Nephron progenitor cell (in vitro differentiated cells): Measurements from ENCODE around the gene GMDS.

Experiments used
- DNase-seq: peaks from one replicate; pipeline ENCODE4 v3.0.0; 2021
- H3K27ac Mint-ChIP-seq: 2 replicates; pipeline ENCODE4 v1.8.0; 2021; ENCODE audit warnings: mild to moderate bottlenecking, moderate library complexity, mixed read lengths
- H3K27me3 Mint-ChIP-seq: 2 replicates; pipeline ENCODE4 v1.8.0; 2021; ENCODE audit warnings: mild to moderate bottlenecking, low read depth, mixed read lengths; ENCODE audit not compliant: poor library complexity
- H3K36me3 Mint-ChIP-seq: 2 replicates; pipeline ENCODE4 v1.8.0; 2021; ENCODE audit warnings: low read depth, mixed read lengths
- H3K4me1 Mint-ChIP-seq: 2 replicates; pipeline ENCODE4 v1.8.0; 2021; ENCODE audit warnings: mixed read lengths
- H3K4me3 Mint-ChIP-seq: 2 replicates; pipeline ENCODE4 v1.8.0; 2021; ENCODE audit warnings: mild to moderate bottlenecking, moderate library complexity, mixed read lengths
- H3K9me3 Mint-ChIP-seq: 2 replicates; pipeline ENCODE4 v1.8.0; 2021; ENCODE audit warnings: mild to moderate bottlenecking, moderate library complexity, mixed read lengths
- CTCF ChIP-seq: fragments of 200-600 bp; sonication (generic); IDR thresholded peaks from 2 replicates; pipeline ENCODE4 v1.5.0; 2021; ENCODE audit warnings: antibody characterized with exemption

Gene GMDS

GRCh38 chr6:1664329-1664728 is 581.1 kb downstream of the GMDS start:
- peaks cover 48% of the 10 kb centered on the region for H3K4me1 Mint-ChIP-seq
- H3K36me3 Mint-ChIP-seq = peaks cover 50% of the 10 kb centered on the region

GRCh38 chr6:1663511-1663910 is 581.9 kb downstream of the GMDS start:
- Mint-ChIP-seq H3K4me3 (no peak overlapping the region), H3K27me3 (peaks cover 6% of the 10 kb centered on the region), H3K9me3 (no peaks in the 10 kb centered on the region), H3K36me3 (peaks cover 45% of the 10 kb centered on the region), H3K27ac (no peak overlapping the region), H3K4me1 (peaks cover 53% of the 10 kb centered on the region)
- DNase-seq = no peak
- TF ChIP-seq CTCF = no peak

More at GRCh38 chr6:1664329-1664728, 581.1 kb downstream of the GMDS start:
- no peak for DNase-seq
- H3K27ac Mint-ChIP-seq = peak overlapping the region; percentile 43
- H3K27me3 Mint-ChIP-seq = peaks cover 6% of the 10 kb centered on the region
- H3K9me3 Mint-ChIP-seq = no peaks in the 10 kb centered on the region
- H3K4me3 Mint-ChIP-seq = no peak overlapping the region
- TF ChIP-seq CTCF = no peak

- peaks cover 6% of the 10 kb centered on the region for H3K27me3 Mint-ChIP-seq
- DNase-seq = no peak
- no peak overlapping the region for H3K27ac Mint-ChIP-seq
- H3K9me3 Mint-ChIP-seq = no peaks in the 10 kb centered on the region
- TF ChIP-seq CTCF = no peak
- peaks cover 57% of the 10 kb centered on the region for H3K4me1 Mint-ChIP-seq
- H3K36me3 Mint-ChIP-seq = peaks cover 36% of the 10 kb centered on the region
- H3K4me3 Mint-ChIP-seq = no peak overlapping the region
Observed at GRCh38 chr6:1662534-1662933, 582.9 kb downstream of the GMDS start.

GRCh38 chr6:1659816-1660215 is 585.6 kb downstream of the GMDS start:
- H3K27ac Mint-ChIP-seq = no peak overlapping the region
- DNase-seq = no peak
- TF ChIP-seq CTCF = no peak
- H3K9me3 Mint-ChIP-seq = no peaks in the 10 kb centered on the region
- H3K27me3 Mint-ChIP-seq = peaks cover 6% of the 10 kb centered on the region
- no peak overlapping the region for H3K4me3 Mint-ChIP-seq
- peaks cover 45% of the 10 kb centered on the region for H3K4me1 Mint-ChIP-seq
- H3K36me3 Mint-ChIP-seq = peaks cover 27% of the 10 kb centered on the region

- no peak overlapping the region for H3K4me3 Mint-ChIP-seq
- H3K4me1 Mint-ChIP-seq = peaks cover 35% of the 10 kb centered on the region
- no peaks in the 10 kb centered on the region for H3K9me3 Mint-ChIP-seq
- H3K27ac Mint-ChIP-seq = peak overlapping the region; percentile 69
- TF ChIP-seq CTCF = no peak
- H3K36me3 Mint-ChIP-seq = peaks cover 33% of the 10 kb centered on the region
- no peak for DNase-seq
- peaks cover 6% of the 10 kb centered on the region for H3K27me3 Mint-ChIP-seq
Observed at GRCh38 chr6:1658212-1659005, 587.0 kb downstream of the GMDS start.

GRCh38 chr6:1657771-1658165 is 587.6 kb downstream of the GMDS start:
- peak; percentile 32 for DNase-seq
- TF ChIP-seq CTCF = no peak
- Mint-ChIP-seq H3K9me3 (no peaks in the 10 kb centered on the region), H3K36me3 (peaks cover 39% of the 10 kb centered on the region), H3K4me1 (peaks cover 35% of the 10 kb centered on the region), H3K27me3 (peaks cover 6% of the 10 kb centered on the region), H3K27ac (peak overlapping the region; percentile 69), H3K4me3 (peak overlapping the region; percentile 32)
